GM23248 (cell line): Measurements from ENCODE around the gene ST3GAL5.

ENCODE experiments used
- EZH2 ChIP-seq: fragments of 200-600 bp; sonication (generic); IDR thresholded peaks from 2 replicates; pipeline ENCODE4 v1.6.1; 2018; ENCODE audit warnings: antibody characterized with exemption, mild to moderate bottlenecking; ENCODE audit not compliant: insufficient read depth, poor library complexity, severe bottlenecking
- EZH2phosphoT487 ChIP-seq: fragments of 200-600 bp; sonication (generic); IDR thresholded peaks from 2 replicates; pipeline ENCODE4 v1.6.1; 2018; ENCODE audit warnings: antibody characterized with exemption, moderate library complexity, mild to moderate bottlenecking, low read depth; ENCODE audit not compliant: insufficient read depth

- TF ChIP-seq EZH2 (no peak), EZH2phosphoT487 (no peak)
Observed at GRCh38 chr2:85871494-85872164, 17.2 kb downstream of the ST3GAL5 start.
